K562 (cell line): ENCODE results near the gene BAIAP2L2. TPM values are rescaled to one million over a fixed set of nuclear protein-coding genes. Genes with fewer than 3 reads are reported as not detected.

Experiments
- ATAC-seq: fragments of 200-7000 bp; cut with Tn5 transposase; 3 replicates; pipeline ENCODE4 v1.9.1; 2020; ENCODE audit warnings: moderate library complexity
- BruUV-seq: library from RNA; stranded (reverse); fragments of 400-500 nt; replicated peaks from 2 replicates; lab custom pipeline; 2021; lab: Mats Ljungman, UMichigan
- CTCF ChIA-PET: fragments of 300-600 bp; formaldehyde crosslinking; extraction: SDS; loops from one replicate; lab custom pipeline; 2021; ENCODE audit warnings: low intra/inter-chr PET ratio; lab: Yijun Ruan, JAX
- POLR2A ChIA-PET: fragments of 300-600, 350-650 bp; sonication (Branson Sonifier 250); formaldehyde crosslinking; extraction: SDS; loops from one replicate; lab custom pipeline; 2021; ENCODE audit warnings: antibody characterized with exemption, inconsistent platforms; lab: Yijun Ruan, JAX
- DNase-seq, 4 experiments: peaks; one replicate each; pipeline versions ENCODE4 v3.0.0 to v3.0.0-alpha.2; 2011 to 2018; ENCODE audit warnings: low spot score in 3 of 4, mixed read lengths in 3 of 4; ENCODE audit errors: extremely low read depth in 1 of 4
- FAIRE-seq: peaks from 2 replicates; lab custom pipeline; 2011; peaks lifted over from hg19 to GRCh38; lab: Jason Lieb, UNC
- H2AFZ ChIP-seq: 2 replicates; pipeline ENCODE4 v1.6.0; 2011; ENCODE audit warnings: low read depth, low read length, control low read depth, inconsistent platforms
- H3K27ac ChIP-seq: fragments of 200-600 bp; 3 replicates; pipeline ENCODE4 v1.8.0; 2011; ENCODE audit warnings: low read depth, mild to moderate bottlenecking, control low read depth, inconsistent platforms, low read length, moderate library complexity, mixed read lengths; ENCODE audit errors: extremely low read depth
- H3K27me3 ChIP-seq, 2 experiments: fragments of 300-600 bp in 1 of 2; 2 replicates in 1 of 2; 3 replicates in 1 of 2; pipeline versions ENCODE4 v1.6.0 to v1.8.0; 2011; ENCODE audit warnings: inconsistent platforms in 2 of 2, low read length in 2 of 2, mild to moderate bottlenecking in 1 of 2, mixed read lengths in 1 of 2, moderate library complexity in 1 of 2; ENCODE audit not compliant: control insufficient read depth in 2 of 2, insufficient read depth in 2 of 2
- H3K36me3 ChIP-seq: fragments of 300-600 bp; 3 replicates; pipeline ENCODE4 v1.8.0; 2011; ENCODE audit warnings: mild to moderate bottlenecking, low read length, inconsistent platforms; ENCODE audit not compliant: control insufficient read depth, insufficient read depth
- H3K4me1 ChIP-seq, 2 experiments: fragments of 200-600 bp in 1 of 2; replicated peaks in 1 of 2; 2 replicates in 1 of 2; 3 replicates in 1 of 2; pipeline versions ENCODE4 v1.5.1 to v1.8.0; 2011; ENCODE audit warnings: inconsistent platforms in 2 of 2, low read length in 2 of 2, mild to moderate bottlenecking in 1 of 2, mixed read lengths in 1 of 2, moderate library complexity in 1 of 2; ENCODE audit not compliant: control insufficient read depth in 2 of 2, insufficient read depth in 2 of 2
- H3K4me2 ChIP-seq: 2 replicates; pipeline ENCODE4 v1.6.1; 2011; ENCODE audit warnings: low read length, control low read depth, inconsistent platforms, mixed read lengths; ENCODE audit not compliant: insufficient read depth
- H3K4me3 ChIP-seq: fragments of 200-600 bp; sonication (generic), shearing (Covaris generic); 2 replicates; pipeline ENCODE4 v1.5.1; 2016; ENCODE audit warnings: control low read depth, inconsistent platforms
- H3K79me2 ChIP-seq: fragments of 200-600 bp; 3 replicates; pipeline ENCODE4 v1.8.0; 2011; ENCODE audit warnings: low read length, inconsistent platforms; ENCODE audit not compliant: control insufficient read depth, insufficient read depth
- H3K9ac ChIP-seq, 2 experiments: 2 replicates each; pipeline versions ENCODE4 v1.6.0 to v1.6.1; 2011; ENCODE audit warnings: low read depth in 2 of 2, low read length in 2 of 2, control low read depth in 1 of 2, inconsistent platforms in 1 of 2, mild to moderate bottlenecking in 1 of 2, mixed read lengths in 1 of 2; ENCODE audit not compliant: insufficient read depth in 1 of 2
- H3K9me1 ChIP-seq: one replicate; pipeline ENCODE4 v1.6.0; 2011; ENCODE audit warnings: inconsistent platforms, mild to moderate bottlenecking, low read length, moderate library complexity; ENCODE audit not compliant: control insufficient read depth, insufficient read depth
- H3K9me3 ChIP-seq: replicated peaks from 2 replicates; pipeline ENCODE4 v1.5.1; 2011; ENCODE audit warnings: low read depth, low read length, inconsistent platforms; ENCODE audit not compliant: control insufficient read depth, insufficient read depth
- H4K20me1 ChIP-seq: replicated peaks from 2 replicates; pipeline ENCODE4 v1.6.1; 2011; ENCODE audit warnings: low read length, inconsistent platforms, mixed read lengths; ENCODE audit not compliant: control insufficient read depth, insufficient read depth
- E2F3 ChIP-seq: fragments of 250-450 bp; sonication (Bioruptor Pico); IDR thresholded peaks from 2 replicates; pipeline ENCODE4 v1.4.0; 2020; ENCODE audit warnings: mild to moderate bottlenecking
- GATAD2B ChIP-seq: fragments of 450-650 bp; IDR thresholded peaks from 2 replicates; pipeline ENCODE4 v1.6.1; 2017; ENCODE audit warnings: mild to moderate bottlenecking, borderline replicate concordance
- SREBF2 ChIP-seq: sonication (generic); formaldehyde crosslinking; IDR thresholded peaks from 2 replicates; pipeline ENCODE4 v1.4.0; 2020; ENCODE audit warnings: mild to moderate bottlenecking, missing genetic modification reagents
- TOE1 ChIP-seq, 2 experiments: fragments of 450-650 bp in 1 of 2; sonication (generic) in 1 of 2; formaldehyde crosslinking in 1 of 2; IDR thresholded peaks; 2 replicates each; pipeline versions ENCODE4 v1.7.1 to v1.8.0; 2016 to 2022; ENCODE audit warnings: borderline replicate concordance in 2 of 2, mild to moderate bottlenecking in 2 of 2, antibody characterized with exemption in 1 of 2, inconsistent platforms in 1 of 2, low read depth in 1 of 2, missing genetic modification reagents in 1 of 2, moderate library complexity in 1 of 2
- ZBTB17 ChIP-seq: fragments of 450-650 bp; formaldehyde crosslinking; IDR thresholded peaks from 2 replicates; pipeline ENCODE4 v1.4.0; 2020; ENCODE audit warnings: mild to moderate bottlenecking
- ZNF740 ChIP-seq, 3 experiments: fragments of 200-800 bp in 1 of 3; sonication (Bioruptor generic) in 1 of 3; sonication (generic) in 1 of 3; formaldehyde crosslinking in 1 of 3; IDR thresholded peaks; 2 replicates each; pipeline versions ENCODE4 v1.6.1 to v1.8.0; 2016 to 2022; ENCODE audit warnings: mild to moderate bottlenecking in 2 of 3, missing compliant biosample characterization in 2 of 3, missing genetic modification characterization in 2 of 3, missing genetic modification reagents in 1 of 3
- WGBS: fragments of 100-300 bp; shearing (Covaris generic); methylation state at CpG from one replicate; pipeline ENCODE4 v1.1.6; 2016; ENCODE audit warnings: low coverage, mixed read lengths; ENCODE audit not compliant: insufficient coverage; ENCODE audit errors: missing lambda C conversion rate; 5-methylcytosine and 5-hydroxymethylcytosine counted together
- in situ Hi-C: fragments of 300-500 bp; cut with MboI; formaldehyde crosslinking; loops from 4 replicates; pipeline ENCODE4 v1.15.0; 2018; ENCODE audit warnings: inconsistent platforms, mixed read lengths
- intact Hi-C: fragments of 100-400 bp; cut with micrococcal nuclease; formaldehyde crosslinking; loops from 2 replicates; pipeline ENCODE4 v1.14.2; 2022
- polyA plus RNA-seq, 8 experiments: library from polyadenylated mRNA; depleted of rRNA in 4 of 8; stranded (reverse) in 5 of 8; unstranded in 3 of 8; fragments of >200 nt; fragmentation: Nextera tagmentation in 2 of 8; fragmentation: Illumina TruSeq in 1 of 8; extraction: Ambion mirVana in 2 of 8; extraction: Trizol in 1 of 8; gene quantifications; 2 replicates each; pipeline versions ENCODE4 v1.2.1 to v1.2.3, GENCODE V29; 2011 to 2014; ENCODE audit warnings: inconsistent platforms in 1 of 8, missing spikeins in 1 of 8
- total RNA-seq, 7 experiments: library from RNA; depleted of rRNA in 6 of 7; stranded (reverse); fragments of >200 nt in 6 of 7; fragmentation: Illumina TruSeq in 2 of 7; extraction: Trizol in 2 of 7; gene quantifications; 2 replicates each; pipeline versions ENCODE4 v1.2.1 to v1.2.3, GENCODE V29; 2011 to 2021; ENCODE audit warnings: low replicate concordance in 1 of 7

The BAIAP2L2 gene
- total and polyA plus RNA-seq, 9 of the 15 experiments (the other 6 are each of a cell fraction or from before 2014, with no cell fraction given): 0.04 to 0.22 (median 0.07) TPM; not detected in 4

GRCh38 chr22:38127869-38128268 is 17.4 kb upstream of the BAIAP2L2 start:
- peak overlapping the region; percentile 58; the same call in 1 of the 2 replicates for H3K4me2 ChIP-seq
- H3K4me1 ChIP-seq: peaks cover 18 to 40% of the 10 kb centered on the region in 2 experiments
- peak overlapping the region; percentile 81; the same call in 1 of the 2 replicates for H2AFZ ChIP-seq
- peaks cover 3% of the 10 kb centered on the region for H3K9me1 ChIP-seq
- H3K27ac ChIP-seq: peak overlapping the region; percentile 84
- H3K36me3 ChIP-seq: no peaks in the 10 kb centered on the region
- in situ Hi-C loops (no loop called here), intact Hi-C loops (no loop called here)
- no TSS peak for BruUV-seq
- ChIA-PET CTCF (no interaction called here), POLR2A (no interaction called here)
- DNase-seq (no peak), ATAC-seq (no peak; the same call in 1 of the 3 replicates), FAIRE-seq (no peak)
- peak overlapping the region; percentile 73 to 91 for H3K9ac ChIP-seq
- H3K4me3 ChIP-seq: no peak overlapping the region
- H4K20me1 ChIP-seq: no peaks in the 10 kb centered on the region
- no peaks in the 10 kb centered on the region for H3K27me3 ChIP-seq
- H3K79me2 ChIP-seq: no peaks in the 10 kb centered on the region
- 89% methylated on average over 6 of the region's 9 CpGs for WGBS
- TF ChIP-seq ZNF740 (CRISPR knock-in tag; IDR thresholded peaks at IDR 0.05) (no peak), ZNF740 (tag; IDR thresholded peaks at IDR 0.05) (no peak), SREBF2 (CRISPR knock-in tag) (no peak), TOE1 (IDR thresholded peaks at IDR 0.05; ENCODE audit: borderline replicate concordance) (no peak), TOE1 (CRISPR knock-in tag; IDR thresholded peaks at IDR 0.05; ENCODE audit: borderline replicate concordance, low read depth) (no peak), GATAD2B (no peak), E2F3 (CRISPR knock-in tag) (no peak), ZBTB17 (no peak)
- no peaks in the 10 kb centered on the region for H3K9me3 ChIP-seq
